Naive B cell (primary cell): ENCODE results near the gene OGDH. TPM values are rescaled to one million over a fixed set of nuclear protein-coding genes. Genes with fewer than 3 reads are reported as not detected.
A peak's percentile ranks its signal among the peaks of the same experiment; 100 is the strongest.

Experiments used
- ATAC-seq, 2 donors: fragments of 150-1000 bp; cut with Tn5 transposase; 2 replicates each; pipeline ENCODE4 v1.10.0; 2021; ENCODE audit warnings: low read depth in 2 of 2, mild to moderate bottlenecking in 2 of 2, moderate library complexity in 2 of 2
- DNase-seq: peaks from one replicate; pipeline ENCODE4 v3.0.0; 2022
- H3K27ac Mint-ChIP-seq, 6 donors: one replicate each; pipeline ENCODE4 v1.8.0; 2020 to 2022; ENCODE audit warnings: mild to moderate bottlenecking in 6 of 6, mixed read lengths in 6 of 6, moderate library complexity in 5 of 6, inconsistent platforms in 2 of 6
- H3K27me3 Mint-ChIP-seq, 3 donors: one replicate each; pipeline ENCODE4 v1.8.0; 2021 to 2022; ENCODE audit warnings: mixed read lengths in 3 of 3, mild to moderate bottlenecking in 1 of 3
- H3K36me3 Mint-ChIP-seq, 2 donors: one replicate each; pipeline ENCODE4 v1.8.0; 2020 to 2022; ENCODE audit warnings: mixed read lengths in 2 of 2, inconsistent platforms in 1 of 2, mild to moderate bottlenecking in 1 of 2
- H3K4me1 Mint-ChIP-seq, 3 donors: one replicate each; pipeline ENCODE4 v1.8.0; 2020 to 2022; ENCODE audit warnings: mixed read lengths in 3 of 3, inconsistent platforms in 1 of 3, mild to moderate bottlenecking in 1 of 3, moderate library complexity in 1 of 3
- H3K4me3 Mint-ChIP-seq, 8 donors: one replicate each; pipeline ENCODE4 v1.8.0; 2020 to 2022; ENCODE audit warnings: mild to moderate bottlenecking in 8 of 8, mixed read lengths in 8 of 8, moderate library complexity in 8 of 8, inconsistent platforms in 2 of 8
- H3K9me3 Mint-ChIP-seq, 7 donors: one replicate each; pipeline ENCODE4 v1.8.0; 2020 to 2022; ENCODE audit warnings: mixed read lengths in 7 of 7, mild to moderate bottlenecking in 5 of 7, inconsistent platforms in 2 of 7, moderate library complexity in 1 of 7
- polyA plus RNA-seq, 6 donors: library from polyadenylated mRNA; unstranded; fragments of 300-500 nt; fragmentation: Illumina TruSeq; gene quantifications; one replicate each; pipeline ENCODE4 v1.2.3, GENCODE V29; 2021; ENCODE audit warnings: low read depth in 6 of 6

Gene OGDH
- polyA plus RNA-seq, 6 donors from 2014 or later = 9.5 to 21.6 (median 20.1) TPM

GRCh38 chr7:44639671-44640321 is 33.4 kb downstream of the OGDH start:
- no peak for ATAC-seq
- no peak for DNase-seq

GRCh38 chr7:44643206-44643605 is 36.8 kb downstream of the OGDH start:
- DNase-seq (no peak), ATAC-seq (no peak)
- Mint-ChIP-seq H3K36me3 (peaks cover 0 to 5% of the 10 kb centered on the region in 2 donors), H3K4me1 (peaks cover 21 to 27% (median 26%) of the 10 kb centered on the region in 3 donors), H3K4me3 (no peak overlapping the region), H3K27ac (peak overlapping the region in 1 of 6 donors; percentile 75), H3K9me3 (peaks cover 0 to 2% (median 0%) of the 10 kb centered on the region in 7 donors), H3K27me3 (no peaks in the 10 kb centered on the region)

More at GRCh38 chr7:44639671-44640321, 33.4 kb downstream of the OGDH start:
- Mint-ChIP-seq H3K4me1 (peaks cover 30 to 49% (median 46%) of the 10 kb centered on the region in 3 donors), H3K4me3 (peak overlapping the region in 3 of 8 donors; percentile 29 to 62 (median 41)), H3K9me3 (peaks cover 0 to 2% (median 0%) of the 10 kb centered on the region in 7 donors), H3K27ac (peak overlapping the region; percentile 82 to 99 (median 92)), H3K27me3 (no peaks in the 10 kb centered on the region), H3K36me3 (peaks cover 0 to 4% of the 10 kb centered on the region in 2 donors)

- H3K9me3 Mint-ChIP-seq = no peaks in the 10 kb centered on the region
- H3K4me3 Mint-ChIP-seq = no peak overlapping the region
- peaks cover 5 to 7% (median 5%) of the 10 kb centered on the region in 3 donors for H3K4me1 Mint-ChIP-seq
- no peak for ATAC-seq
- no peak overlapping the region for H3K27ac Mint-ChIP-seq
- no peak for DNase-seq
- peaks cover 2 to 5% of the 10 kb centered on the region in 2 donors for H3K36me3 Mint-ChIP-seq
- no peaks in the 10 kb centered on the region for H3K27me3 Mint-ChIP-seq
Observed at GRCh38 chr7:44645254-44645653, 38.8 kb downstream of the OGDH start.

GRCh38 chr7:44645696-44646095 is 39.3 kb downstream of the OGDH start:
- peaks cover 5 to 6% of the 10 kb centered on the region in 2 donors for H3K36me3 Mint-ChIP-seq
- ATAC-seq (no peak), DNase-seq (no peak)
- peak overlapping the region in 3 of 6 donors; percentile 18 to 75 (median 49) for H3K27ac Mint-ChIP-seq
- no peaks in the 10 kb centered on the region for H3K9me3 Mint-ChIP-seq
- H3K4me1 Mint-ChIP-seq = peaks cover under 1 to 5% (median 2%) of the 10 kb centered on the region in 3 donors
- H3K4me3 Mint-ChIP-seq = no peak overlapping the region
- no peaks in the 10 kb centered on the region for H3K27me3 Mint-ChIP-seq

GRCh38 chr7:44646176-44646920 is 39.9 kb downstream of the OGDH start:
- no peak for DNase-seq
- Mint-ChIP-seq H3K9me3 (no peaks in the 10 kb centered on the region), H3K27me3 (no peaks in the 10 kb centered on the region), H3K4me3 (no peak overlapping the region), H3K27ac (no peak overlapping the region), H3K4me1 (peaks cover 0 to 5% (median 2%) of the 10 kb centered on the region in 3 donors), H3K36me3 (peaks cover 5 to 9% of the 10 kb centered on the region in 2 donors)
- ATAC-seq = no peak

- Mint-ChIP-seq H3K4me3 (no peak overlapping the region), H3K4me1 (peaks cover 0 to 5% (median 2%) of the 10 kb centered on the region in 3 donors), H3K27me3 (no peaks in the 10 kb centered on the region), H3K27ac (no peak overlapping the region), H3K36me3 (peaks cover 5 to 9% of the 10 kb centered on the region in 2 donors), H3K9me3 (no peaks in the 10 kb centered on the region)
- ATAC-seq (no peak), DNase-seq (no peak)
Observed at GRCh38 chr7:44646921-44647636, 40.7 kb downstream of the OGDH start.

- Mint-ChIP-seq H3K27ac (peak overlapping the region in 1 of 6 donors; percentile 61), H3K27me3 (no peaks in the 10 kb centered on the region), H3K4me1 (peaks cover 0 to 5% (median 2%) of the 10 kb centered on the region in 3 donors), H3K36me3 (peaks cover 5 to 9% of the 10 kb centered on the region in 2 donors), H3K9me3 (no peaks in the 10 kb centered on the region), H3K4me3 (no peak overlapping the region)
- no peak for DNase-seq
- ATAC-seq = no peak
Observed at GRCh38 chr7:44647981-44648714, 41.7 kb downstream of the OGDH start.

GRCh38 chr7:44650242-44650641 is 43.8 kb downstream of the OGDH start:
- H3K4me1 Mint-ChIP-seq = peaks cover 0 to 2% (median 0%) of the 10 kb centered on the region in 3 donors
- H3K4me3 Mint-ChIP-seq = no peak overlapping the region
- no peak overlapping the region for H3K27ac Mint-ChIP-seq
- H3K36me3 Mint-ChIP-seq = peaks cover 0 to 9% of the 10 kb centered on the region in 2 donors
- ATAC-seq (no peak), DNase-seq (no peak)
- H3K27me3 Mint-ChIP-seq = no peaks in the 10 kb centered on the region
- H3K9me3 Mint-ChIP-seq = no peaks in the 10 kb centered on the region

- H3K4me3 Mint-ChIP-seq = no peak overlapping the region
- DNase-seq (no peak), ATAC-seq (no peak)
- no peaks in the 10 kb centered on the region for H3K27me3 Mint-ChIP-seq
- no peak overlapping the region for H3K27ac Mint-ChIP-seq
- H3K4me1 Mint-ChIP-seq = peaks cover 0 to 2% (median 0%) of the 10 kb centered on the region in 3 donors
- H3K36me3 Mint-ChIP-seq = peaks cover under 1 to 9% of the 10 kb centered on the region in 2 donors
- no peaks in the 10 kb centered on the region for H3K9me3 Mint-ChIP-seq
Observed at GRCh38 chr7:44650772-44651171, 44.3 kb downstream of the OGDH start.

GRCh38 chr7:44652535-44652934 is 46.1 kb downstream of the OGDH start:
- H3K27me3 Mint-ChIP-seq = no peaks in the 10 kb centered on the region
- H3K27ac Mint-ChIP-seq = peak overlapping the region in 1 of 6 donors; percentile 65
- ATAC-seq (no peak), DNase-seq (no peak)
- H3K4me1 Mint-ChIP-seq = peaks cover 0 to 3% (median 0%) of the 10 kb centered on the region in 3 donors
- H3K36me3 Mint-ChIP-seq = peaks cover 18% of the 10 kb centered on the region in 2 donors
- H3K4me3 Mint-ChIP-seq = no peak overlapping the region
- peaks cover 0 to 3% (median 0%) of the 10 kb centered on the region in 7 donors for H3K9me3 Mint-ChIP-seq

GRCh38 chr7:44654255-44654796 is 47.9 kb downstream of the OGDH start:
- ATAC-seq (no peak), DNase-seq (no peak)
- Mint-ChIP-seq H3K9me3 (peaks cover 0 to 17% (median 2%) of the 10 kb centered on the region in 7 donors), H3K36me3 (peaks cover 24 to 29% of the 10 kb centered on the region in 2 donors), H3K4me1 (peaks cover 0 to 2% (median 0%) of the 10 kb centered on the region in 3 donors), H3K4me3 (no peak overlapping the region), H3K27me3 (no peaks in the 10 kb centered on the region), H3K27ac (peak overlapping the region in 1 of 6 donors; percentile 67)

GRCh38 chr7:44655341-44655740 is 48.9 kb downstream of the OGDH start:
- no peaks in the 10 kb centered on the region for H3K27me3 Mint-ChIP-seq
- H3K4me1 Mint-ChIP-seq = peaks cover 0 to 5% (median 0%) of the 10 kb centered on the region in 3 donors
- peaks cover 0 to 26% (median 6%) of the 10 kb centered on the region in 7 donors for H3K9me3 Mint-ChIP-seq
- no peak overlapping the region for H3K4me3 Mint-ChIP-seq
- DNase-seq (no peak), ATAC-seq (no peak)
- H3K27ac Mint-ChIP-seq = peak overlapping the region in 4 of 6 donors; percentile 6 to 82 (median 51)
- peaks cover 27 to 36% of the 10 kb centered on the region in 2 donors for H3K36me3 Mint-ChIP-seq
